Mucosa of gallbladder (tissue), 1 donor: ENCODE results near the gene PSMB2. TPM values are rescaled to one million over a fixed set of nuclear protein-coding genes. Genes with fewer than 3 reads are reported as not detected.

ENCODE experiments used
- DNase-seq: peaks from one replicate; pipeline ENCODE4 v3.0.0-alpha.2; 2020; ENCODE audit warnings: low spot score
- total RNA-seq: library from RNA; stranded (reverse); gene quantifications from one replicate; pipeline ENCODE4 v1.2.1, GENCODE V29; 2021
- donor health status: DM: no; HTN: no; CAD: no.

The PSMB2 gene
- total RNA-seq, 1 donor from 2014 or later: 40.1 TPM

- DNase-seq: no peak
Observed at GRCh38 chr1:35642471-35642955, 1.2 kb upstream of the PSMB2 start.

GRCh38 chr1:35640380-35641232, 720 bp downstream of the PSMB2 start:
- no peak for DNase-seq

- no peak for DNase-seq
Observed at GRCh38 chr1:35637401-35637809, 3.9 kb downstream of the PSMB2 start.

GRCh38 chr1:35633547-35633946, 7.8 kb downstream of the PSMB2 start:
- no peak for DNase-seq

GRCh38 chr1:35631396-35631795, 9.9 kb downstream of the PSMB2 start:
- DNase-seq: no peak

- no peak for DNase-seq
Observed at GRCh38 chr1:35629051-35629450, 12.3 kb downstream of the PSMB2 start.

GRCh38 chr1:35623832-35624231, 17.5 kb downstream of the PSMB2 start:
- no peak for DNase-seq

- DNase-seq: no peak
Observed at GRCh38 chr1:35622510-35623178, 18.7 kb downstream of the PSMB2 start.

- no peak for DNase-seq
Observed at GRCh38 chr1:35619237-35620121, 21.8 kb downstream of the PSMB2 start.

- DNase-seq: no peak
Observed at GRCh38 chr1:35615440-35615839, 25.9 kb downstream of the PSMB2 start.

GRCh38 chr1:35611655-35612054, 29.7 kb downstream of the PSMB2 start:
- no peak for DNase-seq

GRCh38 chr1:35605867-35606182, 35.5 kb downstream of the PSMB2 start:
- DNase-seq: no peak

- DNase-seq: no peak
Observed at GRCh38 chr1:35605071-35605866, 36.1 kb downstream of the PSMB2 start.

GRCh38 chr1:35603941-35604340, 37.4 kb downstream of the PSMB2 start:
- DNase-seq: no peak

GRCh38 chr1:35603468-35603867, 37.9 kb downstream of the PSMB2 start:
- DNase-seq: no peak

GRCh38 chr1:35600593-35600992, 40.7 kb downstream of the PSMB2 start:
- DNase-seq: no peak

- DNase-seq: no peak
Observed at GRCh38 chr1:35599411-35599810, 41.9 kb downstream of the PSMB2 start.

- DNase-seq: no peak
Observed at GRCh38 chr1:35598895-35599294, 42.4 kb downstream of the PSMB2 start.

- DNase-seq: no peak
Observed at GRCh38 chr1:35597870-35598269, 43.5 kb downstream of the PSMB2 start.

- DNase-seq: no peak
Observed at GRCh38 chr1:35595684-35596083, 45.6 kb downstream of the PSMB2 start.

- DNase-seq: no peak
Observed at GRCh38 chr1:35594005-35594760, 47.1 kb downstream of the PSMB2 start.
